B cell (primary cell): ENCODE results near the gene TRPT1. TPM values are rescaled to one million over a fixed set of nuclear protein-coding genes. Genes with fewer than 3 reads are reported as not detected.

Experiments used
- ATAC-seq: fragments of 200-7000 bp; cut with Tn5 transposase; one replicate; pipeline ENCODE4 v1.10.0; 2021; ENCODE audit warnings: low read depth, mild to moderate bottlenecking, moderate number of reproducible peaks, moderate library complexity
- CTCF ChIA-PET: fragments of 350-600 bp; sonication (Branson Sonifier 250); formaldehyde crosslinking; loops from one replicate; lab custom pipeline; 2021; ENCODE audit warnings: antibody characterized with exemption, inconsistent platforms; lab: Charles Lee
- POLR2A ChIA-PET: fragments of 350-600 bp; sonication (Branson Sonifier 250); formaldehyde crosslinking; loops from one replicate; lab custom pipeline; 2021; ENCODE audit warnings: antibody characterized with exemption; lab: Charles Lee
- DNase-seq: peaks from one replicate; pipeline ENCODE4 v3.0.0; 2013
- H2AFZ ChIP-seq: 2 replicates; pipeline ENCODE4 v1.6.1; 2012; ENCODE audit warnings: mild to moderate bottlenecking, low read depth, low read length; ENCODE audit not compliant: insufficient read depth, poor library complexity, severe bottlenecking
- H3K27ac ChIP-seq, 2 donors: 1 replicate in 1 of 2; 2 replicates in 1 of 2; pipeline ENCODE4 v1.5.1; 2012 to 2013; ENCODE audit warnings: low read length in 2 of 2, mild to moderate bottlenecking in 2 of 2, moderate library complexity in 1 of 2
- H3K27me3 ChIP-seq, 4 experiments: fragments of 200-600 bp in 1 of 4; sonication (generic) in 1 of 4; replicated peaks in 1 of 4; 1 replicate in 2 of 4; 2 replicates in 2 of 4; pipeline versions ENCODE4 v1.6.1 to v1.7.0; 2013 to 2016; ENCODE audit warnings: low read length in 3 of 4, mild to moderate bottlenecking in 2 of 4, mixed read lengths in 1 of 4, moderate library complexity in 1 of 4; ENCODE audit not compliant: insufficient read depth in 4 of 4, control insufficient read depth in 3 of 4; ENCODE audit errors: control extremely low read depth in 1 of 4
- H3K36me3 ChIP-seq, 2 experiments: replicated peaks in 1 of 2; 1 replicate in 1 of 2; 2 replicates in 1 of 2; pipeline versions ENCODE4 v1.6.1 to v1.7.1; 2013; ENCODE audit warnings: low read length in 1 of 2; ENCODE audit not compliant: insufficient read depth in 2 of 2, control insufficient read depth in 1 of 2; ENCODE audit errors: control extremely low read depth in 1 of 2, extremely low read depth in 1 of 2
- H3K4me1 ChIP-seq, 2 donors: fragments of 200-600 bp in 1 of 2; sonication (generic) in 1 of 2; 1 replicate in 1 of 2; 2 replicates in 1 of 2; pipeline versions ENCODE4 v1.5.1 to v1.6.1; 2013 to 2017; ENCODE audit warnings: low read length in 2 of 2; ENCODE audit not compliant: control insufficient read depth in 2 of 2, insufficient read depth in 2 of 2
- H3K4me2 ChIP-seq: replicated peaks from 2 replicates; pipeline ENCODE3; 2012; ENCODE audit warnings: mild to moderate bottlenecking, low read depth, low read length; ENCODE audit not compliant: poor library complexity, severe bottlenecking
- H3K4me3 ChIP-seq, 5 experiments: fragments of 200-600 bp in 1 of 5; sonication (generic) in 1 of 5; 1 replicate in 3 of 5; 2 replicates in 2 of 5; pipeline versions ENCODE4 v1.5.1 to v1.7.0; 2011 to 2016; ENCODE audit warnings: low read length in 4 of 5, mild to moderate bottlenecking in 4 of 5, low read depth in 2 of 5, control low read depth in 1 of 5, moderate library complexity in 1 of 5; ENCODE audit not compliant: insufficient read depth in 1 of 5; ENCODE audit errors: control extremely low read depth in 1 of 5, extremely low read depth in 1 of 5
- H3K79me2 ChIP-seq: fragments of 200-600 bp; sonication (generic); one replicate; pipeline ENCODE4 v1.6.0; 2016; ENCODE audit warnings: low read length; ENCODE audit not compliant: control insufficient read depth, insufficient read depth
- H3K9ac ChIP-seq: fragments of 200-600 bp; sonication (generic); 2 replicates; pipeline ENCODE4 v1.6.1; 2017; ENCODE audit warnings: mild to moderate bottlenecking, low read length, moderate library complexity
- H3K9me3 ChIP-seq, 3 donors: one replicate each; pipeline versions ENCODE4 v1.6.1 to v1.7.1; 2013; ENCODE audit warnings: low read length in 2 of 3; ENCODE audit not compliant: control insufficient read depth in 2 of 3, insufficient read depth in 1 of 3; ENCODE audit errors: control extremely low read depth in 1 of 3
- H4K20me1 ChIP-seq: 2 replicates; pipeline ENCODE4 v1.6.0; 2012; ENCODE audit warnings: mild to moderate bottlenecking, low read length; ENCODE audit not compliant: insufficient read depth, control insufficient read depth, poor library complexity, severe bottlenecking
- H3K27ac Mint-ChIP-seq: one replicate; pipeline ENCODE4 v1.8.0; 2021; ENCODE audit warnings: mixed read lengths
- H3K27me3 Mint-ChIP-seq: one replicate; pipeline ENCODE4 v1.8.0; 2021; ENCODE audit warnings: mixed read lengths
- H3K4me1 Mint-ChIP-seq: one replicate; pipeline ENCODE4 v1.8.0; 2021; ENCODE audit warnings: mixed read lengths
- H3K4me3 Mint-ChIP-seq: one replicate; pipeline ENCODE4 v1.8.0; 2021; ENCODE audit warnings: mixed read lengths
- H3K9me3 Mint-ChIP-seq: one replicate; pipeline ENCODE4 v1.8.0; 2022; ENCODE audit warnings: mixed read lengths; ENCODE audit not compliant: insufficient read depth
- EZH2 ChIP-seq: IDR thresholded peaks from 2 replicates; pipeline ENCODE4 v1.6.1; 2012; ENCODE audit warnings: borderline replicate concordance, low read depth, mild to moderate bottlenecking, moderate library complexity, low read length; ENCODE audit not compliant: insufficient read depth, poor library complexity, severe bottlenecking
- WGBS: methylation state at CpG from one replicate; pipeline ENCODE4 v1.1.5; 2013; ENCODE audit warnings: missing lambda C conversion rate; ENCODE audit not compliant: insufficient coverage; 5-methylcytosine and 5-hydroxymethylcytosine counted together
- intact Hi-C: fragments of 100-400 bp; cut with micrococcal nuclease; formaldehyde crosslinking; loops from one replicate; pipeline ENCODE4 v1.10.0; 2022
- polyA plus RNA-seq: library from polyadenylated mRNA; depleted of rRNA; stranded (reverse); fragments of >200 nt; gene quantifications from 2 replicates; pipeline ENCODE4 v1.2.3, GENCODE V29; 2012
- total RNA-seq, 2 donors: library from RNA; stranded (reverse); fragments of 120-200 nt in 1 of 2; gene quantifications; 1 replicate in 1 of 2; 2 replicates in 1 of 2; pipeline versions ENCODE4 v1.2.3 to v1.2.4, GENCODE V29; 2013 to 2022
- TF ChIP-seq, protein P1 (sequence below): fragments of 200-600 bp; IDR thresholded peaks from one replicate; pipeline ENCODE4 v1.8.0; 2022; ENCODE audit warnings: antibody characterized with exemption, mild to moderate bottlenecking

Gene TRPT1
- total and polyA plus RNA-seq, 2 donors (not counting 1 experiment from before 2014, with no cell fraction given) = 59.6 to 145 TPM

DNA sequence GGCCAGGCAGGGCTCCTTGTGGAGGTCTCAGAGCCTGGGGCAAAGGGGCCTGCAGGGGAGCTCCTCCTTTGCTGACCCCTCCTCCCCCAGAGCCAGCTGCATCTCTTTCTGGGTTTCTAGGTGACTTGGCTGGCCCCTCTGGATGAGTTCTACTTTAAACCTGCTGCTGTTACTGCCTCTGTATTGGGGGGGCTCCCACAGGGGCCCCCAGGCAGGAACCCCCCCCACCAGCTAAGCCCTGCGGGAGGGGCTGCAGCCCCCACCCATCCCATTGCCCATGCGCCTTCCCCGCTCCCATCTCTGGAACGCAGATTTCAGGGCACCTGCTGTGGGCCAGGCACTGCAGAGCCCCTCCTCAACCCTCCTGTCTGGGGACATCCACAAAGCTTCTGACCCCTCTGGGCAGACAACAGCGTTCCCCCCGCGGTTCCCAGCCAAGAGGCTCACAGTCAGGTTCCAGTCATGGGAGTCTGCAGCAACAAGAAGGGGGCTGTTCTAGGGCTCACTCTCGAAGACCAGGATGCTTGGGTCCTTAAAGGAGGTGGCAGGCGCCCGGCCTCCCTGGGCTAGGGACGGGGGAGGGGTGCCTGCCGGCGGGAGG lies 24.5 kb upstream of the TRPT1 start:
- H3K9me3 Mint-ChIP-seq = no peaks in the 10 kb centered on the region
- intact Hi-C loops = loop anchor here (1.0 kb wide), 4 partner anchors 19 to 54 kb away; partner anchors contain the start of genes BAD, NUDT22 and TRPT1
- H3K27me3 ChIP-seq = no peaks in the 10 kb centered on the region
- peak overlapping the region; percentile 53 for H3K9ac ChIP-seq
- H3K27me3 Mint-ChIP-seq = no peaks in the 10 kb centered on the region
- H3K9me3 ChIP-seq = no peaks in the 10 kb centered on the region
- peak overlapping the region; percentile 82 for H2AFZ ChIP-seq
- no peaks in the 10 kb centered on the region for H3K36me3 ChIP-seq
- H3K27ac Mint-ChIP-seq = peak overlapping the region; percentile 26
- H3K4me2 ChIP-seq = peak overlapping the region; percentile 90
- TF ChIP-seq, protein P1, sequence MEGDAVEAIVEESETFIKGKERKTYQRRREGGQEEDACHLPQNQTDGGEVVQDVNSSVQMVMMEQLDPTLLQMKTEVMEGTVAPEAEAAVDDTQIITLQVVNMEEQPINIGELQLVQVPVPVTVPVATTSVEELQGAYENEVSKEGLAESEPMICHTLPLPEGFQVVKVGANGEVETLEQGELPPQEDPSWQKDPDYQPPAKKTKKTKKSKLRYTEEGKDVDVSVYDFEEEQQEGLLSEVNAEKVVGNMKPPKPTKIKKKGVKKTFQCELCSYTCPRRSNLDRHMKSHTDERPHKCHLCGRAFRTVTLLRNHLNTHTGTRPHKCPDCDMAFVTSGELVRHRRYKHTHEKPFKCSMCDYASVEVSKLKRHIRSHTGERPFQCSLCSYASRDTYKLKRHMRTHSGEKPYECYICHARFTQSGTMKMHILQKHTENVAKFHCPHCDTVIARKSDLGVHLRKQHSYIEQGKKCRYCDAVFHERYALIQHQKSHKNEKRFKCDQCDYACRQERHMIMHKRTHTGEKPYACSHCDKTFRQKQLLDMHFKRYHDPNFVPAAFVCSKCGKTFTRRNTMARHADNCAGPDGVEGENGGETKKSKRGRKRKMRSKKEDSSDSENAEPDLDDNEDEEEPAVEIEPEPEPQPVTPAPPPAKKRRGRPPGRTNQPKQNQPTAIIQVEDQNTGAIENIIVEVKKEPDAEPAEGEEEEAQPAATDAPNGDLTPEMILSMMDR = no peak
- no peak for TF ChIP-seq EZH2
- POLR2A ChIA-PET = interaction anchor here (0.8 to 1.8 kb wide), 5 partner anchors 9 to 68 kb away, joined by 3 to 5 read pairs (median 3); partner anchors contain the start of genes FKBP2 and PRDX5
- no peak for ATAC-seq
- H4K20me1 ChIP-seq = no peaks in the 10 kb centered on the region
- peaks cover 4% of the 10 kb centered on the region for H3K79me2 ChIP-seq
- H3K4me3 ChIP-seq = peak overlapping the region in 4 of 5 experiments; percentile 41 to 87 (median 50)
- CTCF ChIA-PET = interaction anchor here (0.8 to 10.4 kb wide), 14 partner anchors 9 to 65 kb away, joined by 3 to 141 read pairs (median 8); partner anchors contain the start of genes BAD, CATSPERZ, DNAJC4 and FERMT3
- H3K27ac ChIP-seq = no peak overlapping the region
- peak overlapping the region; percentile 89 for H3K4me3 Mint-ChIP-seq
- H3K4me1 ChIP-seq = peaks cover 19 to 43% of the 10 kb centered on the region in 2 donors
- DNase-seq = no peak
- WGBS = 26% methylated on average over 12 of the region's 13 CpGs
- peaks cover 28% of the 10 kb centered on the region for H3K4me1 Mint-ChIP-seq
